GM18951 (cell line): ENCODE data around the gene OXER1.
"Not testable (repeated sequence)": the region's sequence is repeated elsewhere in the genome, so short reads cannot be mapped to it uniquely, and the experiment has no call there.

ENCODE experiments used
- POLR2A ChIP-seq: IDR thresholded peaks from 4 replicates; pipeline ENCODE4 v1.6.1; 2011; ENCODE audit warnings: mild to moderate bottlenecking; ENCODE audit not compliant: insufficient read length, insufficient read depth; ENCODE audit errors: extremely low read depth
- in situ Hi-C: fragments of 300-500 bp; cut with MboI; formaldehyde crosslinking; loops from one replicate; pipeline ENCODE4 v1.12.0; 2022; ENCODE audit warnings: low sequenced_read_pairs, mixed read lengths, inconsistent platforms; ENCODE audit not compliant: unreplicated experiment

OXER1 gene

DNA sequence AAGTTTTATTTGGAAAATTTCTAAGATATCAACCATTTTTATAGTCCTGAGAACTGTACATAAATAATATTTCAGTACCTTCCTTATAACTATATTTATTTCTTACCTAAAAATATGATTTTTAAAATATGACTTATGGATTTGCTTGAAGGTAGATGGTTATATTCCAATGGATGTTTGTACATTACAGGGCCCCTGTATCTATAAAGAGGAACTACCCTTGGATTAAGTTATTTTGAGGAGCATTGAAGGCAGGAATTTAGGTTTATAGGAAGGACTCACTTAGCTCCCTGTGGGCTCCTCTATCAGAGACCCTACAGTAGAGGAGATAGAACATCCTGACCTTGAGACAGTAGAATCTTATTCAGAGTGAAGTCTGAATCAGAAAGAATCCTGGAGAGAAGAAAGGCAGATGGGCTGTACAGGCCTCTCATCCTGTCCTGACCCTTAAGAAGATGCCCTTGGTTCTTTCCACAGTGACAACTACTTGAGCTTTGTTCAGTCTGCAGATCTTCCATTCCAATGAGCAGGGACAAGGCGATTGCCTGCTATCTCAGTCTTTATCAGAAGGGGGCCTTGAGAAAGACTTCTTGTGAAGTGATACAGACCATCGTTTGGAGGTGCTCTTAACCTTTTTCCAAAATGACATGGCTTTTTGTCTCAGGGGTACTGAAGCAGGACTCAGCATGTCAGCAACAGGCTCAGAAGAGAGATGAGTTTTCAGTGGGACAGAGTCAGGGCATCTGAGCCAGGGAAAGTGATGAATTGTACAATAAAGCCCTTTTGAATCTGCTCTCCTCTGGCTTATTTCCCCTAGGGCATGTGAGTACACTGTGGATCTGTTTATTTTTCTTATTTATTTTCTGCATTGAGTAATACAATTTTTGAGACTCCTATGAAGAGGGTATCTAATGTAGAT is 20.9 kb downstream of the OXER1 start:
- in situ Hi-C loops: no loop called here
- TF ChIP-seq POLR2A: no peak

DNA sequence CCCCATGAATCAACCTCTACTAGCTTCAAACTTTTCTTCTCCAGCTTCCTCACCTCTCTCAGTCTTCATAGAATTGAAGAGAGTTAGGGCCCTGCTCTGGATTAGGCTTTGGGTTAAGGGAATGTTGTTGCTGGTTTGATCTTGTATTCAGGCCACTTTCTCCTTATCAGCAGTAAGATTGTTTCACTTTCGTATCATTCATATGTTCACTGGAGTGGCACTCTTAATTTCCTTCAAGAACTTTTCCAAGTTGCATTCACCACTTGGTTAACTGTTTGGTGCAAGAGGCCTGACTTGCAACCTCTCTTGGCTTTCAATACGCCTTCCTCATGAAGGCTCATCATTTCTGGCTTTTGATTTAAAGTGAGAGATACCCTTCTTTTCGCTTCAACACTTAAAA is 22.8 kb downstream of the OXER1 start:
- in situ Hi-C loops: no loop called here
- no peak for TF ChIP-seq POLR2A

DNA sequence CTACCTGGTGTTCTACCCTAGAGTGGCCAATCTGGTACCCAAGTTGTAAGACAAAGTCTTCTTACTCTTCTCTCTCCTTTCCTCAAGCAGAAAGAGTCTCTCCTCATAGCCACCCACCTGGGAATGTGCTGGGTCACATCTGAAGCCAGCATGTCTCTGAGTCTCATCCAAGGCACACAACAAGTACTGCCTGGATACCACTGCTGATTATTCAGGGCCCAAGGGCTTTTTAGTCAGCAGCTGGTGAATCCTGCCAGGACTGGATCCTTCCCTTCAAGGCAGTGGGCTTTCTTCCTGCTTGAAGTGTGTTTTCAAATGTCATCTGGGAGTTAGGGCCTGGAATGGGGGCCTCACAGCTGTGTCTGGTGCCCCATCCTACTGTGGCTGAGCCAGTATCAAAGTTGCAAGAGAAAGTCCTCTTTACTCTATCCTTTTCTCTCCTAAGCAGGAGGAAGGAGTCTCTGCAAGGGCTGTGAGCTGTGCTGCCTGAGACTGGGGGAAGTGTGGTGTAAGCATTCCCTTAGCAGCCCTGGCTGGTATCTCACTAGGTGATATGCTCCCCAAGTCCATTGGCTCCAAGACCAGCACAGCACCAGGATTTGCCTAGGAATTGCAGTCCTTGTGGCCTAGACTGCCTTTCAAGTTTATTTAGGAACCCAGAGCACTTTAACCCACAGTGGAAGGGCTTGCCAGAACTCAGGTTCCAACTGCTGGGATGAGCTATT is 27.2 kb downstream of the OXER1 start:
- in situ Hi-C loops: no loop called here
- no peak for TF ChIP-seq POLR2A

DNA sequence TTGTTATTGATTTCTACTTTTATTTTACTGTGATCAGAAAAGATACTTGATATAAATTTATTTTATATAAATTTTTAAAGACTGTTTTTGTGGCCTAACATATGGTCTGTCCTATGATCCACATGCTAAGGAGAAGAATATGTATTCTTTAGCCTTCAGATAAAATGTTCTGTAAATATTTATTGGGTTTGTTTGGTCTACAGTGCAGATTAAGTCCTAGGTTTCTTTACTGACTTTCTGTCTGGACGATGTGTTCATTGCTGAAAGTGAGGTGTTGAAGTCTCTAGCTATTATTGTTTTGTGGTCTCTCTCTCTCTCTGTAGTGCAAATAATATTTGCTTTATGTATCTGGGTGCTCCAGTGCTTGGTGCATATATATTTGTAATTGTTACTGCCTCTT is 30.1 kb downstream of the OXER1 start:
- TF ChIP-seq POLR2A: no peak
- in situ Hi-C loops: no loop called here

DNA sequence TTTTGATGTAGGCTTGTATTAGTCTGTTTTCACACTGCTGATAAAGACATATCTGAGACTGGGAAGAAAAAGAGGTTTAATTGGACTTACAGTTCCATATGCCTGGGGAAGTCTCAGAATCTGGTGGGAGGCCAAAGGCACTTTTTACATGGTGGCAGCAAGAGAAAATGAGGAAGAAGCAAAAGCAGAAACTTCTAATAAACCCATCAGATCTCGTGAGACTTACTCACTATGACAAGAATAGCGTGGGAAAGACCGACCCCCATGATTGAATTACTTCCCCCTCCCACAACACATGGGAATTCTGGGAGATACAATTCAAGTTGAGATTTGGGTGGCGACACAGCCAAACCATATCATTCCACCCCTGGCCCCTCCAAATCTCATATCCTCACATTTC is 32.6 kb downstream of the OXER1 start:
- in situ Hi-C loops: not testable (repeated sequence)

DNA sequence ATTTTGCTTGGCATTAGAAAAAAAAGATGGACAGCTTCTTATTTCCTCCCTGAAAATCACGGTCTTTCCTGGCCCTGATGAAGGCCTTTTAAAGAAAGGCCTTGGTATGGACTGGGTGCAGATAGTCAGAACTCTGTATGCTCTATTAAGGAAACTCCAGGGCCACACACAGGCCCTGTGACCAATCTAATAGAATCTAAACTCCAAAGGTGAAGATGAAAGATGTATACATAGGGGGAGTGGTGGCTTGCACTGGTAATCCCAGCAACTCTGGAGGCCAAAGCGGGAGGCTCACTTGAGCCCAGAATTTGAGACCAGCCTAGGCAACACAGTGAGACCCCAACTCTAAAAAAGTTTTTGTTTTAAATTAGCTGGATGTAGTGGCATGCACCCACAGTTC is 37.3 kb downstream of the OXER1 start:
- TF ChIP-seq POLR2A: no peak
- in situ Hi-C loops: no loop called here

DNA sequence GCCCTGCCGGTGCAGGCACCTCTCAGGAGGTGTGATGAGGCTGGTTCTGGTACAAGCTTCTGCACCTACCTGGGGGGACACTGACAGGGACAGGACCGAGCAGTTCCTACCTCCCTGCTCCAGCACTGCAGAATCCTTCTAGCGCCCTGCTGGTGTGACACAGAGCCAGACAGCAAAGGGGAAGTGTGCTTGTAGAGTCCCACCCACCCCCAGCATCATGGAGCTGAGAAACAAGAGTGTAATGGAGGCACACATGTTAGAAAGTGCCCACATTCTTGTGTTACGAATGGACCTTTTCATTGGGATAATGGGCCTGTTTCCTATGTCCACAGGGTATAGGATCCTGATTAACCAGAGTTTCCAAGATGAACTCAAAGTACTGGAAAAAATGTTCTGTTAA is 38.3 kb downstream of the OXER1 start:
- in situ Hi-C loops: no loop called here

DNA sequence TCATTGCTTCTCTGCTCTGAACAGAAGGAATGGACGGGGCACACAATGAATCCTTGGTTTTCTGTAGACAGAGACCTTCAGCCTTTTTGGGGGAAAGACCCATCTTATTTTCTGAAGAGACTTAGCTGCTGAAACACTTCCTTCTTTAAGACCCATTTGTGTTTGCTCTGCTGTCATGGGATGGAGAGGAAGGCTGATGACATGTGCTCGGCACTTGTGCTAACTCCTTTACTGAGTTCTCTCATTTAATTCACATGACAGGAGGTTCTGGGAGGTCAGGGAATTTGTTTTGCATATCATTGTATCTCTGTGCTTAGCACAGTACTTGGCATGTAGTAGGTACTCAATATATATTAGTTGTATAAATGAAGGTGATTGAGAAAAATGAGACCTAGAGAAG is 39.0 kb downstream of the OXER1 start:
- no peak for TF ChIP-seq POLR2A
- in situ Hi-C loops: no loop called here

More for the DNA sequence above, 38.3 kb downstream of the OXER1 start:
- TF ChIP-seq POLR2A: no peak

DNA sequence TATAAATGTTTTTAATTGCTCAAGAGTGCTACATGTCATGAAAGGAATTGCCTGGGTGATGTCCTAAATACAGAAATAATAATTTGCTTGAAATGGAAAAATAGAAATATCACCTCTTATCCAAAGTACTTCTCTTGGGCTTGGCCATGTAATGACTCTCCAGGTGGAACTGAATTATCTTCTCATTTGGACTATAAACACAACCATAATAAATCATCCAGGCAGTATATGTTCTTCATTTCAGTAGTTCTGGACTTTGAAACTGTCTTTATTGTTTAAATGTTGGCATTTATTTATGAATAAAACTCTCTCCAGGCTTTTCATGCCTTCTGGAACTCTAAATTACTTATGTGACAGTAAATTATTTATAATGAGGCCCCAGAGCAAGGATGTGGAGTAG is 40.5 kb downstream of the OXER1 start:
- TF ChIP-seq POLR2A: no peak
- in situ Hi-C loops: no loop called here

DNA sequence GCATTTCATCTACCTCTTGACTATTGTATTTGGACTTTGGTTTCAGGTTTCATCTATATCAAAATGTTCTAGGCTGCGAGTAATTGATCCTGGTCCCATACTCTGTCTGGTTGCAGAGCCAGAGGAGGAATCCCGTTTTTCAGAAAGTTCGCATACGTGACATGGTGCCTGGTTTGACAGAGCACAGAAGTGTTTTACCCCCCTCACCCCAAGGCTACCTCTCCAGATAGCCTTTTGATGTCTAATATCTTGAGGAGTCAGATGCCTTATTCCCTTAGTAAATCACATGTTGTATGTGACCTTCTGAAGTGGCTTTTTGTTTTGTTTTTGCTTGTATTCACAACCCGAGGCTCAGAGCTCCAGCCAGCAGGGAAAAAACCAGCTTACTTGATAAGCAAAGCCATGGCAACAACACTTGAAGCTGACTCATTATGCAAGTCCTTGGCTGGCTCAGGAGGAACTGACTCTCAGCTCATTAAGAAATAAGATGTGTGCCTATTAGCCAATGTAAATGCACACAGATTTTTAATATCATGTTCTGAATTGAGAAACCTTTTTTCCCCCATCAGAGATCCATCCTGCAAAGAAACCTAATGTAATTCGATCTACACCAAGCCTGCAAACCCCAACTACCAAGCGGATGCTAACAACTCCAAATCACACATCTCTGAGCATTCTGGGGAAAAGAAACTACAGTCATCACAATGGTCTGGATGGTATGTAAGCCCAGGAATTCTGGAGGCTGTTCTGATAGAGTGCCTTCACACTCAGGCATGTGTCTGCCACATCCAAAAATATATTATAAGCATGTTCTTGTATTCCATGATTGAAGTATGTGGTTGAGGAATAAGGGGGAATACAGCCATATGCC is 41.4 kb downstream of the OXER1 start:
- in situ Hi-C loops: no loop called here
- no peak for TF ChIP-seq POLR2A

DNA sequence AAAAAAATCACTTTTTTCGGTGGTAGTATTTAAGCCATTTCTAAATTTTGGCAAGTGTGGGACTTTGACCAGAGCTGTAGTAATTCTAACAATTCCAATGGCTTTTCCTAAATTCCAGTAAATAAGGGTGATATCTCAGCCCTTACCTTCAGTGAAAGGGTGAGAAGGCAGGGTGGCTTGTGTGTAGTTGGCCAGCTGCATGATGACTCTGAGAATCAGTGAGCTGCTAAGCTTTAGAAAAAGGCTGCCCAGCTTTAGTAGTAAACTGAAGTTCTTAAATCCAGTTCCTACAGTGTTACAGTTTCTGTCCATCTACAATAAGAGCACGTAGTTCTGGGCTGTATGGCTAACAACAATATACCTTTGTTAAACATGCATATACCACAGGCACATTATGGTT is 42.0 kb downstream of the OXER1 start:
- no peak for TF ChIP-seq POLR2A
- in situ Hi-C loops: no loop called here

DNA sequence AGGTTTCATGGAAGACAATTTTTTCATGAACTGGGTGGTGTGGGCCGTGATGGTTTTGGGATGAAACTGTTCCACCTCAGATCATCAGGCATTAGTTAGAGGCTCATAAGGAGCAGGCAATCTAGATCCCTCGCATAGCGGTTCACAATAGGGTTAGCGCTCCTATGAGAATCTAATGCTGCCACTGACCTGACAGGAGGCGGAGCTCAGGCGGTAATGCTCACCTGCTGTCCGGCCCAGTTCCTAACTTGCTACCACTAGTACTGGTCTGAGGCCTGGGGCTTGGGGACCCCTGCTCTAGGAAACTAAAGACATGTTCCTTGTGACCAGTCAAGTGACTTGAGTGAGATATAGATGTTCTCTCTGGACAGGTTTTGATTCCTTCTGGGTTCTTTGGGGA is 49.2 kb downstream of the OXER1 start:
- TF ChIP-seq POLR2A: no peak
- in situ Hi-C loops: no loop called here

DNA sequence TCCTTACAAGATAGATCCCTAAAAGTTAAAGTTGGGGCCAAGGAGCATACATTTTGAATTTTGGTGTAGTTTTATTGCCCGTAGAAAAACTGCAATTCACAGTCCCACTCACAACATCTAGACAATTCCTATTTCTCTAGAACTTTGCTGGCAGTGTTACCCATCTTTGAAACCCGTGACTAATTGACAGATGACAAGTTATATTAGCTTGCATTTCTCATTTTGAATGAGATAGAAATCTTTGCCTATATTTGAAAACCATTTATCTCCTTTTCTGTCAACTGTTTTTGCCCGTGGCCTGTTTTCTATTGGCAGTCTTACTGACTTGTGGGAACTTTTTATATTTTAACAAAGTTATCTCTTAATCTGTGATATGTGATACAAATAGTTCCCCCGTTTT is 50.0 kb downstream of the OXER1 start:
- in situ Hi-C loops: no loop called here
- TF ChIP-seq POLR2A: no peak

DNA sequence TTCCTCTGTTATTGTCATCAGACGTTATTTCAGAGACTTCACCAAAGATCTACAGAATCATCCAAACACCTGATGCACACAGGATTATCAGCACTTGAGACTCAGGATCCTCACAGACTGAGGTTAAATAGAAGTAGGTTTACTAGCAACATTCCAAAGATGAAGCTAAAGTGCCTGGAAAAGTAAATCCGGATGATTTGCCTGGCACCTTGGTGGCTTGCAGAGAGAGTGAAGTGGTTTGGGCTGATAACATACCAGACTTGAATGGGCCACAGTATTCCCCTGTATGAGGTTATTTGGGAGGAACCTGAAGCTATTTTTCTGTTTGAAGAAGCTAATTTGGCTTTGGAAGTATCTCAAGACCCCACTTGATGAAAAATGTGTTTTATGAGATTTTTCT is 51.0 kb downstream of the OXER1 start:
- in situ Hi-C loops: no loop called here
- no peak for TF ChIP-seq POLR2A
